ENCODE data around the gene NMD3. TPM values are rescaled to one million over a fixed set of nuclear protein-coding genes. Genes with fewer than 3 reads are reported as not detected.

Gene NMD3
- total RNA-seq, 1 donor from 2014 or later: 41.4 TPM

DNA sequence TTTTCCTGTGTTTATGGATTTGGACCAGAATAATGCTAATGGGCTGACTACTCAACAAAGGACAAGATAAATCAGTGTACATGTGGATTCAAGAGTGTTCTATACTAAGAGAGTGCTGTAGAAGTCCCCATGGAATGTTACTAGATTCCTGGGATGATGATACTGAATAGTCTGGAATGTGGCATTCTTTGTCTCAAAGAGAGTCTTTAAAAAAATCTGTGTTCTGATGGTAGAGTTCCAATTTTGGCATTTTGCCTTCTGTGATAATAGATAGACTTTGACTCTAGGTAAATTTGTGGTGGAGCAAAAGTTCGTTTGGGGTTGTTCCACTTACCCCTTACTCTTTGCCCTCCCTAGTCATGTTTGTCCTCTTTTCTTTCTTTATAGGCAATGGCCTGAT lies 43.7 kb downstream of the NMD3 start:
- H3K27me3 Mint-ChIP-seq (ENCODE audit: insufficient read depth, low read depth): peaks cover 2% of the 10 kb centered on the region
- no peak for DNase-seq (ENCODE audit: low spot score)
- H3K4me3 Mint-ChIP-seq: no peak overlapping the region
- no peak overlapping the region for H2AFZ ChIP-seq (replicated peaks)
- no peaks in the 10 kb centered on the region for H3K4me1 Mint-ChIP-seq
- peaks cover 30% of the 10 kb centered on the region for H3K36me3 Mint-ChIP-seq
- H3K4me2 ChIP-seq: no peak overlapping the region
- H3K9me3 Mint-ChIP-seq: peaks cover 26% of the 10 kb centered on the region
- H3K4me3 ChIP-seq: no peak overlapping the region
- H3K36me3 ChIP-seq: no peaks in the 10 kb centered on the region
- H3K79me2 ChIP-seq (ENCODE audit: low read depth): no peaks in the 10 kb centered on the region
- H3K27ac Mint-ChIP-seq: no peak overlapping the region
- no peaks in the 10 kb centered on the region for H4K20me1 ChIP-seq (ENCODE audit: low read depth)
- H3F3A ChIP-seq (ENCODE audit: low read depth): no peaks in the 10 kb centered on the region
- no peaks in the 10 kb centered on the region for H3K4me1 ChIP-seq
- H3K27ac ChIP-seq: no peak overlapping the region
- H3K9ac ChIP-seq: no peak overlapping the region
- no peaks in the 10 kb centered on the region for H3K27me3 ChIP-seq
- TF ChIP-seq, protein P1, sequence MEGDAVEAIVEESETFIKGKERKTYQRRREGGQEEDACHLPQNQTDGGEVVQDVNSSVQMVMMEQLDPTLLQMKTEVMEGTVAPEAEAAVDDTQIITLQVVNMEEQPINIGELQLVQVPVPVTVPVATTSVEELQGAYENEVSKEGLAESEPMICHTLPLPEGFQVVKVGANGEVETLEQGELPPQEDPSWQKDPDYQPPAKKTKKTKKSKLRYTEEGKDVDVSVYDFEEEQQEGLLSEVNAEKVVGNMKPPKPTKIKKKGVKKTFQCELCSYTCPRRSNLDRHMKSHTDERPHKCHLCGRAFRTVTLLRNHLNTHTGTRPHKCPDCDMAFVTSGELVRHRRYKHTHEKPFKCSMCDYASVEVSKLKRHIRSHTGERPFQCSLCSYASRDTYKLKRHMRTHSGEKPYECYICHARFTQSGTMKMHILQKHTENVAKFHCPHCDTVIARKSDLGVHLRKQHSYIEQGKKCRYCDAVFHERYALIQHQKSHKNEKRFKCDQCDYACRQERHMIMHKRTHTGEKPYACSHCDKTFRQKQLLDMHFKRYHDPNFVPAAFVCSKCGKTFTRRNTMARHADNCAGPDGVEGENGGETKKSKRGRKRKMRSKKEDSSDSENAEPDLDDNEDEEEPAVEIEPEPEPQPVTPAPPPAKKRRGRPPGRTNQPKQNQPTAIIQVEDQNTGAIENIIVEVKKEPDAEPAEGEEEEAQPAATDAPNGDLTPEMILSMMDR (IDR thresholded peaks at IDR 0.05): no peak
- TF ChIP-seq EZH2 (IDR thresholded peaks at IDR 0.05) (no peak), EZH2phosphoT487 (IDR thresholded peaks at IDR 0.05) (no peak)
- H3K9me3 ChIP-seq (ENCODE audit: low read depth): no peaks in the 10 kb centered on the region

- Histone ChIP-seq H3K36me3 (no peaks in the 10 kb centered on the region), H2AFZ (replicated peaks) (no peak overlapping the region), H3F3A (ENCODE audit: low read depth) (no peaks in the 10 kb centered on the region), H3K27ac (no peak overlapping the region), H3K27me3 (no peaks in the 10 kb centered on the region), H4K20me1 (ENCODE audit: low read depth) (no peaks in the 10 kb centered on the region), H3K4me3 (no peak overlapping the region), H3K4me1 (no peaks in the 10 kb centered on the region), H3K79me2 (ENCODE audit: low read depth) (no peaks in the 10 kb centered on the region), H3K4me2 (no peak overlapping the region), H3K9ac (no peak overlapping the region), H3K9me3 (ENCODE audit: low read depth) (no peaks in the 10 kb centered on the region)
- peaks cover 2% of the 10 kb centered on the region for H3K27me3 Mint-ChIP-seq (ENCODE audit: insufficient read depth, low read depth)
- H3K4me3 Mint-ChIP-seq: no peak overlapping the region
- no peak for DNase-seq (ENCODE audit: low spot score)
- H3K4me1 Mint-ChIP-seq: no peaks in the 10 kb centered on the region
- peaks cover 15% of the 10 kb centered on the region for H3K9me3 Mint-ChIP-seq
- H3K36me3 Mint-ChIP-seq: peaks cover 20% of the 10 kb centered on the region
- H3K27ac Mint-ChIP-seq: no peak overlapping the region
- TF ChIP-seq EZH2 (IDR thresholded peaks at IDR 0.05): no peak
These were observed 44.9 kb downstream of the NMD3 start for GRCh38 chr3:161265916-161266571.

DNA sequence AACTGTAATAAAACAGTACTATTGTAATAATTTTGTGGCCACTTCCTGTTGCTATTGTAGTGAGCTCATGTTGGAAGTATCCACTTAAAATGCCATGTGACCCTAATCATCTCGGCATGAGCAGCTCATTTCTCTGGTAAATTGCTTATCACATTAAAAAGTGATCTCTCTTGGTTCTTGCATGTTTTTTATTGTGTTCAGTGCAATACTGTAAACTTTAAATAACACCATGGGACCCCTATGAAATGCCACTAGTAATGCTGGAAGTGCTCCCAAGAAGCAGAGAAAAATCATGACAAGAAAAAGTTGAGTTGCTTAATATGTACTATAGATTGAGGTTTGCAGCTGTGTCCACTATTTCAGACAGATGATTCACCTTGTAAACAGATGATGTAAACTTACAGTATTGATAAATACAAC lies 45.6 kb downstream of the NMD3 start:
- Histone ChIP-seq H3F3A (ENCODE audit: low read depth) (no peaks in the 10 kb centered on the region), H3K4me3 (no peak overlapping the region), H3K36me3 (no peaks in the 10 kb centered on the region), H3K9me3 (ENCODE audit: low read depth) (no peaks in the 10 kb centered on the region), H3K27me3 (no peaks in the 10 kb centered on the region), H3K27ac (no peak overlapping the region), H3K9ac (no peak overlapping the region), H4K20me1 (ENCODE audit: low read depth) (no peaks in the 10 kb centered on the region), H3K79me2 (ENCODE audit: low read depth) (no peaks in the 10 kb centered on the region), H3K4me2 (no peak overlapping the region), H3K4me1 (no peaks in the 10 kb centered on the region), H2AFZ (replicated peaks) (no peak overlapping the region)
- H3K4me3 Mint-ChIP-seq: no peak overlapping the region
- peaks cover 2% of the 10 kb centered on the region for H3K27me3 Mint-ChIP-seq (ENCODE audit: insufficient read depth, low read depth)
- H3K36me3 Mint-ChIP-seq: peaks cover 16% of the 10 kb centered on the region
- no peak for DNase-seq (ENCODE audit: low spot score)
- TF ChIP-seq EZH2 (IDR thresholded peaks at IDR 0.05) (no peak), EZH2phosphoT487 (IDR thresholded peaks at IDR 0.05) (no peak)
- TF ChIP-seq, protein P1 (IDR thresholded peaks at IDR 0.05): no peak
- no peaks in the 10 kb centered on the region for H3K4me1 Mint-ChIP-seq
- H3K27ac Mint-ChIP-seq: no peak overlapping the region
- H3K9me3 Mint-ChIP-seq: peaks cover 8% of the 10 kb centered on the region

DNA sequence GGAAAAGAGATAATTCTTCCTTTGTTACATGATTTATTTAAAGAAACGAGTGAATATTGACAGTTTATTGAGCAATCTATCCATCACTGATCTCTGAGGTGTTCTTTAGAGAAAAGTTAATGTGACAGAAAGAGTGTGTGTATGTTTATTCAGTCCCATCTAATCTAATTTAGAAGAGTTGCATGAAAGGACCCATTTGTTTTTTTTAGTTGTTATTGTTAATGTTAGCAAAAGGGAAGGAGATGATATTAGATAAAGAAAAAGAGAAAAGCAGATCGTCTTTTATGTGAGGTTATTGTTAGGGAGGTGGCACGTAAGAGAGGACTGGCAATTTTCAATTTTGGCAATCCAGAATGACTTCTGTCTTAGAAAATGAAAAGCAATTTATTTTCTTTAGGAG lies 46.5 kb downstream of the NMD3 start:
- no peak for DNase-seq (ENCODE audit: low spot score)
- Mint-ChIP-seq H3K27me3 (ENCODE audit: insufficient read depth, low read depth) (peaks cover 2% of the 10 kb centered on the region), H3K9me3 (peaks cover 7% of the 10 kb centered on the region), H3K36me3 (peaks cover 11% of the 10 kb centered on the region), H3K27ac (no peak overlapping the region), H3K4me3 (no peak overlapping the region), H3K4me1 (no peaks in the 10 kb centered on the region)
- H3K9me3 ChIP-seq (ENCODE audit: low read depth): no peaks in the 10 kb centered on the region
- no peak overlapping the region for H2AFZ ChIP-seq (replicated peaks)
- TF ChIP-seq EZH2phosphoT487 (IDR thresholded peaks at IDR 0.05) (no peak), EZH2 (IDR thresholded peaks at IDR 0.05) (no peak)
- TF ChIP-seq, protein P1 (IDR thresholded peaks at IDR 0.05): no peak
- H4K20me1 ChIP-seq (ENCODE audit: low read depth): no peaks in the 10 kb centered on the region
- no peaks in the 10 kb centered on the region for H3F3A ChIP-seq (ENCODE audit: low read depth)
- no peak overlapping the region for H3K27ac ChIP-seq
- H3K4me3 ChIP-seq: no peak overlapping the region
- H3K4me2 ChIP-seq: no peak overlapping the region
- no peaks in the 10 kb centered on the region for H3K27me3 ChIP-seq
- H3K36me3 ChIP-seq: no peaks in the 10 kb centered on the region
- H3K9ac ChIP-seq: no peak overlapping the region
- H3K4me1 ChIP-seq: no peaks in the 10 kb centered on the region
- no peaks in the 10 kb centered on the region for H3K79me2 ChIP-seq (ENCODE audit: low read depth)

Data from neural progenitor cell (in vitro differentiated cells).